Prostate gland (tissue), 2 donors: ENCODE data around the gene ENOX1.

Experiments used
- CTCF ChIP-seq, 4 experiments: fragments of 200-600 bp in 2 of 4; fragments of 450-650 bp in 2 of 4; sonication (generic) in 2 of 4; IDR thresholded peaks; 1 replicate in 3 of 4; 2 replicates in 1 of 4; pipeline ENCODE4 v1.5.1; 2016 to 2019; ENCODE audit warnings: antibody characterized with exemption in 4 of 4, mild to moderate bottlenecking in 2 of 4, moderate library complexity in 2 of 4
- POLR2A ChIP-seq: fragments of 450-650 bp; IDR thresholded peaks from one replicate; pipeline ENCODE4 v1.6.1; 2016; ENCODE audit warnings: antibody characterized with exemption, mild to moderate bottlenecking
- POLR2AphosphoS5 ChIP-seq: sonication (generic); formaldehyde crosslinking; IDR thresholded peaks from one replicate; pipeline ENCODE4 v1.6.1; 2017; ENCODE audit warnings: antibody characterized with exemption

DNA sequence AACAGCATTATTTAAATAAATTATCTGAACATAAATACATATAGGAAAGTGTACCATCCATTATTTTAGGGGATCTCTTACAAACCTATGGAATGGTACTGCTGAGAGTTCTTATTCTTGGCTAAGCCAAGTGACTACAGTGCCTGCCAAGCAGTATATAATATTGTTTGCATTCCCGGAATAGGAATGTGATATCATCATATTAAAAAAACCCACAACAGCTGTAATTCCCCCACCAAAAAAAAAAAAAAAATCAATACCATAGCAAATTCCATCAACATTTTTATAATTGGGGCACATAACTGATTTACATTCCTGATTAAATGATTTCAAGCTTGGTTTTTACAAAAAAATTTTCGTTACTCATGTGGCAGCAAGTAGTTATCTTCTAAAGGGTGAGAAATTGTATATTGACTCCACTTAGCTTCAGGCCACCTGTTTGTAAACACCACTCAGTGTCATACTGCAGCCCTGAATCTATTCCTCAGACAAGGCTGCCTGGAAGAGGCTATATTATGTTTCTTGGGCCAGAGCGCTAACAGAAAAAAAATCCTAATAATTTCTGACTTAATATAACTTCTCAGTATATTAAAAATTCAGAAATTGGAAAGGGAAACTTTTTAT lies 485.3 kb downstream of the ENOX1 start:
- TF ChIP-seq POLR2A: no peak
- TF ChIP-seq CTCF (IDR thresholded peaks at IDR 0.05): no peak
- TF ChIP-seq POLR2AphosphoS5: no peak
